GM10248 (cell line): ENCODE measurements around the gene ABCB4.
A peak's percentile ranks its signal among the peaks of the same experiment; 100 is the strongest.

Experiments
- CTCF ChIA-PET: fragments of 300-600 bp; sonication (Branson Sonifier 250); formaldehyde crosslinking; extraction: SDS; loops from one replicate; lab custom pipeline; 2021; ENCODE audit warnings: antibody characterized with exemption; lab: Yijun Ruan, JAX
- POLR2A ChIA-PET: fragments of 350-650 bp; sonication (Branson Sonifier 250); formaldehyde crosslinking; extraction: SDS; loops from one replicate; lab custom pipeline; 2020; ENCODE audit warnings: antibody characterized with exemption; lab: Yijun Ruan, JAX
- DNase-seq: peaks from one replicate; pipeline ENCODE4 v3.0.0; 2012; ENCODE audit errors: extremely low spot score
- CTCF ChIP-seq: IDR thresholded peaks from 2 replicates; pipeline ENCODE4 v1.5.1; 2012; ENCODE audit warnings: mild to moderate bottlenecking, low read depth; ENCODE audit errors: extremely low read depth, missing control alignments, control extremely low read depth

Gene ABCB4

GRCh38 chr7:87511510-87511909 lies 36.0 kb upstream of the ABCB4 start:
- POLR2A ChIA-PET, result interaction anchor here (0.7 kb wide), 1 partner anchor 194 kb away, joined by 4 read pairs; no protein-coding TSS in a partner anchor

GRCh38 chr7:87510411-87510875 lies 35.0 kb upstream of the ABCB4 start:
- TF ChIP-seq CTCF, result no peak
- CTCF ChIA-PET, result interaction anchor here (0.9 to 1.0 kb wide), 2 partner anchors 16 to 19 kb away, joined by 3 read pairs; no protein-coding TSS in a partner anchor
- POLR2A ChIA-PET, result no interaction called here
- DNase-seq, result no peak

More at GRCh38 chr7:87511510-87511909, 36.0 kb upstream of the ABCB4 start:
- CTCF ChIA-PET, result interaction anchor here (1.0 kb wide), 1 partner anchor 89 kb away, joined by 3 read pairs; the partner anchor contains the start of gene ABCB1
- DNase-seq, result no peak
- TF ChIP-seq CTCF, result no peak

GRCh38 chr7:87507446-87507845 lies 32.0 kb upstream of the ABCB4 start:
- DNase-seq, result no peak
- ChIA-PET CTCF (interaction anchor here (1.0 to 3.1 kb wide), 5 partner anchors 8 to 604 kb away, joined by 4 to 17 read pairs (median 7); no protein-coding TSS in a partner anchor), POLR2A (no interaction called here)
- TF ChIP-seq CTCF, result no peak

- TF ChIP-seq CTCF, result peak; percentile 32
- DNase-seq, result no peak
- ChIA-PET CTCF (interaction anchor here (0.9 to 3.1 kb wide), 21 partner anchors 8 to 663 kb away, joined by 3 to 17 read pairs (median 4); partner anchors contain the start of gene ABCB1), POLR2A (no interaction called here)
These were observed 31.0 kb upstream of the ABCB4 start for GRCh38 chr7:87506246-87507180.

GRCh38 chr7:87505557-87506245 lies 30.2 kb upstream of the ABCB4 start:
- TF ChIP-seq CTCF, result no peak
- ChIA-PET POLR2A (no interaction called here), CTCF (interaction anchor here (0.8 to 3.1 kb wide), 19 partner anchors 9 to 664 kb away, joined by 3 to 17 read pairs (median 4); partner anchors contain the start of gene ABCB1)
- no peak for DNase-seq

- TF ChIP-seq CTCF, result no peak
- CTCF ChIA-PET, result interaction anchor here (0.8 to 3.1 kb wide), 9 partner anchors 8 to 665 kb away, joined by 3 to 17 read pairs (median 7); partner anchors contain the start of gene ABCB1
These were observed 29.6 kb upstream of the ABCB4 start for GRCh38 chr7:87505122-87505521.

More at GRCh38 chr7:87505122-87505521, 29.6 kb upstream of the ABCB4 start:
- DNase-seq, result no peak
- POLR2A ChIA-PET, result no interaction called here
